Stomach smooth muscle (tissue), 2 donors: ENCODE measurements around the gene ARF1.

Experiments used
- H3K27ac ChIP-seq: one replicate; pipeline ENCODE4 v1.7.0; 2013; ENCODE audit warnings: mild to moderate bottlenecking, low read length, inconsistent platforms
- H3K27me3 ChIP-seq, 2 donors: one replicate each; pipeline ENCODE4 v1.7.0; 2013; ENCODE audit warnings: low read length in 2 of 2; ENCODE audit not compliant: insufficient read depth in 2 of 2, control insufficient read depth in 1 of 2
- H3K36me3 ChIP-seq, 2 donors: one replicate each; pipeline ENCODE4 v1.7.0; 2013; ENCODE audit warnings: low read length in 2 of 2; ENCODE audit not compliant: control insufficient read depth in 2 of 2, insufficient read depth in 2 of 2
- H3K4me1 ChIP-seq: one replicate; pipeline ENCODE4 v1.7.0; 2013; ENCODE audit warnings: low read length; ENCODE audit not compliant: control insufficient read depth, insufficient read depth
- H3K4me3 ChIP-seq, 2 donors: one replicate each; pipeline ENCODE4 v1.7.0; 2013; ENCODE audit warnings: low read length in 2 of 2
- H3K9ac ChIP-seq, 2 donors: one replicate each; pipeline ENCODE4 v1.7.0; 2013; ENCODE audit warnings: low read length in 2 of 2, mild to moderate bottlenecking in 1 of 2
- H3K9me3 ChIP-seq, 2 donors: one replicate each; pipeline ENCODE4 v1.7.0; 2013; ENCODE audit warnings: low read length in 2 of 2; ENCODE audit not compliant: control insufficient read depth in 2 of 2
- donor health status: healthy.
- donor health status: Pancreatic carcinoma.

Gene ARF1

DNA sequence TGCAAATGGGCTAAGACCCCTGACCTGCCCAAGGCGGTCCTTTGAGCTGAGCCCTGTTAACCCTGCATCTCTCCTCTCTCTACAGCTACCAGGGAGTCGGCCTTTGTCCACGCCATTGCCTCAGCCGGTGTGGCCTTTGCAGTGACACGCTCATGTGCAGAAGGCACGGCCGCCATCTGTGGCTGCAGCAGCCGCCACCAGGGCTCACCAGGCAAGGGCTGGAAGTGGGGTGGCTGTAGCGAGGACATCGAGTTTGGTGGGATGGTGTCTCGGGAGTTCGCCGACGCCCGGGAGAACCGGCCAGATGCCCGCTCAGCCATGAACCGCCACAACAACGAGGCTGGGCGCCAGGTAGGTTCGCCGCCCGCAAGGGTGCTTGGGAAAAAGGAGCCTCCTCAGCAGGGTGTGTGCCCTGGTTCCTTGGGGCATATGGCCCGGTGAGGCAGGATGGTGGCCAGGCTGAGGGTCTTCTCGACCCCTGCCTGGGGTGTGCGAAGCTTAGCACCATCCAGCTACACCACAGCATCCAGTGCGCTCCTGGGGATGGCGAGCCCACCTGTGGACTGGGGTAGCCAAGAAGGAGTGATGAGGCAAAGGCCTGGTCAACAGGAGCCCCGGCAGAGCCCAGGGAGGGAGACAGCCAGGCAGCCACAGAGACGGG is 31.8 kb upstream of the ARF1 start:
- peaks cover 3% of the 10 kb centered on the region in 2 donors for H3K9me3 ChIP-seq
- H3K27me3 ChIP-seq, result peaks cover 11 to 14% of the 10 kb centered on the region in 2 donors
- H3K4me1 ChIP-seq, result no peaks in the 10 kb centered on the region
- H3K9ac ChIP-seq, result no peak overlapping the region
- no peak overlapping the region for H3K27ac ChIP-seq
- H3K36me3 ChIP-seq, result no peaks in the 10 kb centered on the region
- no peak overlapping the region for H3K4me3 ChIP-seq

DNA sequence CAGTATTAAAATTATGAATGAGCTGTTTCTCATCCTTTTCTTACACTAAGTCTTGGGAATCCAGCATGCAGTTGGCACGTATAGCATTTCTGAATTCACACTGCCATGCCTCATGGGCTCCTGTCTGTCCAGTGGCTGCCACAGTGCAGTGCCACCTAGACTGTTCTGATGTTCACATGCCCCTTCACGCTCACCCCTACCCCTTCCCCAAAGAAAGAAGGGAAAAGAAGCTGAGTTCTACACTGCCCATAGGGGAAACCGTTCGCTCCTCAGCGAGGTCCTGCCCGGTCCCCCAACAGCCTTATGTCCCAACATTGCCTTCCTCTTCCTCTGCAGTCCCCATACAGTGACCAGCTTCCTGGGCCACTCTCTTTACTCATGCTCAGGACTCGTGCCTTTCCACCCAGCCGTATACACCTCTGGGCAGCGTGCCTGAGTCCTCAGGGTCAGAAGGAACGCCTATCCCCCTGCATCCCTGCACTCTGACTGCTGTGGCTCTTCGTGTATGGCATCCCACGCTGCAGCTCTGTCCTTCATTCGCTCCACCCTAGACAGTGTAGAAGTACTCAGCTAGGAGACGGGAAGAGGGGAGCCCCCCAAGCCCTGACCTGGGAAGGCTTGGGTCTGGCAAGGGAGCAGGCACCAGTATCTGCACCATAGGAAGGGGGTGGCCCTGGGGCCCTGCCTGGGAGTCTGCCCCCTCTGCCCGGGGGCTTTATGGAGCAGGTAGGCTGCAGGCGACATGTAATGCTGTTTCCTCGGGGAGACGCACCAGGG is 24.1 kb upstream of the ARF1 start:
- Histone ChIP-seq H3K9me3 (peaks cover 0 to 3% of the 10 kb centered on the region in 2 donors), H3K27ac (no peak overlapping the region), H3K4me3 (no peak overlapping the region), H3K4me1 (peaks cover 14% of the 10 kb centered on the region), H3K27me3 (peaks cover 46 to 51% of the 10 kb centered on the region in 2 donors), H3K9ac (no peak overlapping the region), H3K36me3 (no peaks in the 10 kb centered on the region)

DNA sequence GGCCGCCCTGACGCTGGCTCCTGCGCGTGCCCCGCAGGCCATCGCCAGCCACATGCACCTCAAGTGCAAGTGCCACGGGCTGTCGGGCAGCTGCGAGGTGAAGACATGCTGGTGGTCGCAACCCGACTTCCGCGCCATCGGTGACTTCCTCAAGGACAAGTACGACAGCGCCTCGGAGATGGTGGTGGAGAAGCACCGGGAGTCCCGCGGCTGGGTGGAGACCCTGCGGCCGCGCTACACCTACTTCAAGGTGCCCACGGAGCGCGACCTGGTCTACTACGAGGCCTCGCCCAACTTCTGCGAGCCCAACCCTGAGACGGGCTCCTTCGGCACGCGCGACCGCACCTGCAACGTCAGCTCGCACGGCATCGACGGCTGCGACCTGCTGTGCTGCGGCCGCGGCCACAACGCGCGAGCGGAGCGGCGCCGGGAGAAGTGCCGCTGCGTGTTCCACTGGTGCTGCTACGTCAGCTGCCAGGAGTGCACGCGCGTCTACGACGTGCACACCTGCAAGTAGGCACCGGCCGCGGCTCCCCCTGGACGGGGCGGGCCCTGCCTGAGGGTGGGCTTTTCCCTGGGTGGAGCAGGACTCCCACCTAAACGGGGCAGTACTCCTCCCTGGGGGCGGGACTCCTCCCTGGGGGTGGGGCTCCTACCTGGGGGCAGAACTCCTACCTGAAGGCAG is 23.4 kb upstream of the ARF1 start:
- no peaks in the 10 kb centered on the region for H3K9me3 ChIP-seq
- no peak overlapping the region for H3K27ac ChIP-seq
- peaks cover 14% of the 10 kb centered on the region for H3K4me1 ChIP-seq
- H3K27me3 ChIP-seq, result peaks cover 51 to 56% of the 10 kb centered on the region in 2 donors
- H3K36me3 ChIP-seq, result no peaks in the 10 kb centered on the region
- H3K4me3 ChIP-seq, result no peak overlapping the region
- H3K9ac ChIP-seq, result no peak overlapping the region

DNA sequence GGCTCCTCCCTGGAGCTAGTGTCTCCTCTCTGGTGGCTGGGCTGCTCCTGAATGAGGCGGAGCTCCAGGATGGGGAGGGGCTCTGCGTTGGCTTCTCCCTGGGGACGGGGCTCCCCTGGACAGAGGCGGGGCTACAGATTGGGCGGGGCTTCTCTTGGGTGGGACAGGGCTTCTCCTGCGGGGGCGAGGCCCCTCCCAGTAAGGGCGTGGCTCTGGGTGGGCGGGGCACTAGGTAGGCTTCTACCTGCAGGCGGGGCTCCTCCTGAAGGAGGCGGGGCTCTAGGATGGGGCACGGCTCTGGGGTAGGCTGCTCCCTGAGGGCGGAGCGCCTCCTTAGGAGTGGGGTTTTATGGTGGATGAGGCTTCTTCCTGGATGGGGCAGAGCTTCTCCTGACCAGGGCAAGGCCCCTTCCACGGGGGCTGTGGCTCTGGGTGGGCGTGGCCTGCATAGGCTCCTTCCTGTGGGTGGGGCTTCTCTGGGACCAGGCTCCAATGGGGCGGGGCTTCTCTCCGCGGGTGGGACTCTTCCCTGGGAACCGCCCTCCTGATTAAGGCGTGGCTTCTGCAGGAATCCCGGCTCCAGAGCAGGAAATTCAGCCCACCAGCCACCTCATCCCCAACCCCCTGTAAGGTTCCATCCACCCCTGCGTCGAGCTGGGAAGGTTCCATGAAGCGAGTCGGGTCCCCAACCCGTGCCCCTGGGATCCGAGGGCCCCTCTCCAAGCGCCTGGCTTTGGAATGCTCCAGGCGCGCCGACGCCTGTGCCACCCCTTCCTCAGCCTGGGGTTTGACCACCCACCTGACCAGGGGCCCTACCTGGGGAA is 22.7 kb upstream of the ARF1 start:
- no peaks in the 10 kb centered on the region for H3K9me3 ChIP-seq
- no peak overlapping the region for H3K4me3 ChIP-seq
- no peak overlapping the region for H3K27ac ChIP-seq
- no peak overlapping the region for H3K9ac ChIP-seq
- H3K36me3 ChIP-seq, result no peaks in the 10 kb centered on the region
- H3K27me3 ChIP-seq, result peaks cover 55 to 63% of the 10 kb centered on the region in 2 donors
- H3K4me1 ChIP-seq, result peaks cover 14% of the 10 kb centered on the region

DNA sequence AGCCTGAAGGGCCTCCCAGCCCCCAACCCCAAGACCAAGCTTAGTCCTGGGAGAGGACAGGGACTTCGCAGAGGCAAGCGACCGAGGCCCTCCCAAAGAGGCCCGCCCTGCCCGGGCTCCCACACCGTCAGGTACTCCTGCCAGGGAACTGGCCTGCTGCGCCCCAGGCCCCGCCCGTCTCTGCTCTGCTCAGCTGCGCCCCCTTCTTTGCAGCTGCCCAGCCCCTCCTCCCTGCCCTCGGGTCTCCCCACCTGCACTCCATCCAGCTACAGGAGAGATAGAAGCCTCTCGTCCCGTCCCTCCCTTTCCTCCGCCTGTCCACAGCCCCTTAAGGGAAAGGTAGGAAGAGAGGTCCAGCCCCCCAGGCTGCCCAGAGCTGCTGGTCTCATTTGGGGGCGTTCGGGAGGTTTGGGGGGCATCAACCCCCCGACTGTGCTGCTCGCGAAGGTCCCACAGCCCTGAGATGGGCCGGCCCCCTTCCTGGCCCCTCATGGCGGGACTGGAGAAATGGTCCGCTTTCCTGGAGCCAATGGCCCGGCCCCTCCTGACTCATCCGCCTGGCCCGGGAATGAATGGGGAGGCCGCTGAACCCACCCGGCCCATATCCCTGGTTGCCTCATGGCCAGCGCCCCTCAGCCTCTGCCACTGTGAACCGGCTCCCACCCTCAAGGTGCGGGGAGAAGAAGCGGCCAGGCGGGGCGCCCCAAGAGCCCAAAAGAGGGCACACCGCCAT is 21.9 kb upstream of the ARF1 start:
- Histone ChIP-seq H3K27ac (no peak overlapping the region), H3K27me3 (peaks cover 63 to 70% of the 10 kb centered on the region in 2 donors), H3K9me3 (no peaks in the 10 kb centered on the region), H3K4me1 (peaks cover 14% of the 10 kb centered on the region), H3K36me3 (no peaks in the 10 kb centered on the region), H3K4me3 (no peak overlapping the region), H3K9ac (no peak overlapping the region)

DNA sequence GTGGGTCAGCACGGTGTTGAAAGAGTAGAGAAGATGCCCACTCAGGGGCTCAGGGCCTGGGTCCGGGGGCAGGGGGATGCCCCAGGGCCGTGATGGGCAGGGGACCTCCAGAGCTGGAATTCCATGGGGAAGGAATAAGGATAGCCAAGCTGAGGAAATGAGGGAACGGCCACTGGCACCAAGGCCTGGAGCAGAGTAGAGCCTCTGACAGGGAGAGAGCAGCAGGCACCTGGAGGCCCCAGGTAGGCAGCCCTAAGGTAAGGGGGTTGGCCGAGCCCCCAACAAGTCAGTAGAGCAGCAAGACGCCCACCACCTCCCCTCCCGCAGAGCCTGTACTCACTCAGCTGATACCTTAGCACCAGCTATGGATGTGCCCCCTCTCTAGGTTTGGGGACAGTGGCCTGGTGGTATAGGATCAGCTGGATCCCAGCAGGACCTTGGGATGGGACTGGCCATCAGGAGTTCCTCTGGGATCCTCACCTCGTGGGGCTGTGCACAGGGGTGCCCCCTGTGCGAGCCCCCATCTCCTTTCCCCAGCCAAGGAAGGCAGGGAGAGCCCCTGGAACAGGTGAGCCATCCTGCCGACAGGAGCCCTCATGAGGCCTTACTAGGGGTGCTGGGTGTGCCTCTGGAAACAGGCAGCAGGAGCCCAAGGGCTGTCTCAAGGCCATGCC is 21.0 kb upstream of the ARF1 start:
- Histone ChIP-seq H3K27ac (no peak overlapping the region), H3K4me1 (peaks cover 14% of the 10 kb centered on the region), H3K4me3 (no peak overlapping the region), H3K9ac (no peak overlapping the region), H3K9me3 (no peaks in the 10 kb centered on the region), H3K36me3 (no peaks in the 10 kb centered on the region), H3K27me3 (peaks cover 69 to 75% of the 10 kb centered on the region in 2 donors)

DNA sequence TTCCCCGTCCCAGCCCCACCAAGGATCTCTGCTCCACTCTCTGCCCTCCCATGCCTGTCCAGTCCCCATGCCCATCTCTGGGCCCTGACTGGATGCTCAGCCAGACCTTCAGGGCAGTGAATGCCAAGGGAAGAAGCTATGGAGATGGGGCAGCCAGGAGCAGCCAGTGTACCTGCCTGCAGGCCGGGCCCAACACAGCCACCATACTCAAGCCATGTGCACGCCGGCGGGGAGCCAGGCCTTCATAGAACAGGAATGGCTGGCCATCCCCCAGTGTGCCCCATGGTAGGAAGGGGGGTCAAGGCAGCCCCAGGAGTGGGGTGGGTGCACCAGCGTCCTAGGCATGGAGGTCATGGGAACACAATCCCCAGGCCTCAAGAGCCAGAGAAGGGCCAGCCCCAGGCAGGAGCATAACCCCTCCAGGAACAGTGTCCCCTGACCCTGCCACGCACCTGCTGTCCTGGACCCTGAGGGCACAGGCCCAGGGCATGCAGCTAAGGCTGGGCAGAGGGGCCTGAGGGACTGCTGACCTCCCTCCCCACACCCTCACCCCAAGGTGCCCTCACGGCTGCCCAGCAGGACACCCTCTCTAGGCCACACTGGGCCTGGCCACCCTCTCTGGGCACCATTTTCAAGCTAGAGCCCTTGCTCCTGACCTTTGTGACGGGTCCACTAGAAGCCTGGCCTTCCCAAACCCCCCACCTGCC is 20.3 kb upstream of the ARF1 start:
- H3K4me3 ChIP-seq, result no peak overlapping the region
- H3K9me3 ChIP-seq, result no peaks in the 10 kb centered on the region
- peaks cover 14% of the 10 kb centered on the region for H3K4me1 ChIP-seq
- H3K9ac ChIP-seq, result no peak overlapping the region
- H3K36me3 ChIP-seq, result no peaks in the 10 kb centered on the region
- H3K27me3 ChIP-seq, result peaks cover 76 to 82% of the 10 kb centered on the region in 2 donors
- H3K27ac ChIP-seq, result no peak overlapping the region

DNA sequence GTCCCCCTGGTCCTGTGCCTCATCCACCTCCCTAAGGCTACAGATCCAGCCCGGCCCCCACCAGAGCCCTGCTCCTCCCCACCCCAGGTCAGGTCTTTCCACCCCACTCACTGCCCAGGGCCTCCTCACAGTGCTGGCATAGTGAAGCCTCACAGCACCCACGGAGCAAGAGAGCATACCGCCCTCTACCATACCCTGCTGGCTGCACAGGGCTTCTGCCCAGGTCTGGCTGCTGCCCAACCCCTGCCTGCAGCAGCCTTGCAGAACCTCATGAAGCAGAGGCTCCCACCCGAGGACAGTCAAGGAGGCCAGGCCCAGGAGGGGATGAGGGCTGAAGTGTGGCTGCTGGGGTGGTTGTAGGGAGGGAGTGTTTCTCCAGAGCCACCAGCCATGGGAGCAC is 19.7 kb upstream of the ARF1 start:
- Histone ChIP-seq H3K9ac (no peak overlapping the region), H3K27me3 (peaks cover 79 to 87% of the 10 kb centered on the region in 2 donors), H3K4me3 (no peak overlapping the region), H3K36me3 (no peaks in the 10 kb centered on the region), H3K9me3 (no peaks in the 10 kb centered on the region), H3K4me1 (peaks cover 14% of the 10 kb centered on the region), H3K27ac (no peak overlapping the region)
